ENCODE results near the gene SURF2.
"Not testable (repeated sequence)": the region's sequence is repeated elsewhere in the genome, so short reads cannot be mapped to it uniquely, and the experiment has no call there.

Gene SURF2

DNA sequence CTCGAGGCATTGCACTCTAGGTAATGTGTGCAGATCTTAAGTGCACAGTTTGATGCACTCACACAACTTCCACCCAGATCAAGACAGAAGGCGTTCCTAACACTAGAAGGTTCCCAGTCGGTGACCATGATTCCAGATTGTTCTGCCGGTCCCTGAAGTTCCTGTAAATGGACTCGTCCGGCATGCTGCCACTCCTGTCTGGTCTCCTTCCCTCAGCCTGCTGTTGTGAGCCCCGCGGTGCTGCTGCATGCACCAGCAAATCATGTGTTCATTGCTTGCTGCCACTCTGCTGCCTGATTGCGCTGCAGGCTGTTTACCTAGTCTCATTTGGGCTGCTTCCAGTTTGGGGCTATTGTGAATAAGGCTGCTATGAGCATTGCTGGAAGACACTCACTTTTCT lies 31.3 kb downstream of the SURF2 start:
- DNase-seq (ENCODE audit: extremely low read depth, low read depth) = no peak
- TF ChIP-seq, protein P1, sequence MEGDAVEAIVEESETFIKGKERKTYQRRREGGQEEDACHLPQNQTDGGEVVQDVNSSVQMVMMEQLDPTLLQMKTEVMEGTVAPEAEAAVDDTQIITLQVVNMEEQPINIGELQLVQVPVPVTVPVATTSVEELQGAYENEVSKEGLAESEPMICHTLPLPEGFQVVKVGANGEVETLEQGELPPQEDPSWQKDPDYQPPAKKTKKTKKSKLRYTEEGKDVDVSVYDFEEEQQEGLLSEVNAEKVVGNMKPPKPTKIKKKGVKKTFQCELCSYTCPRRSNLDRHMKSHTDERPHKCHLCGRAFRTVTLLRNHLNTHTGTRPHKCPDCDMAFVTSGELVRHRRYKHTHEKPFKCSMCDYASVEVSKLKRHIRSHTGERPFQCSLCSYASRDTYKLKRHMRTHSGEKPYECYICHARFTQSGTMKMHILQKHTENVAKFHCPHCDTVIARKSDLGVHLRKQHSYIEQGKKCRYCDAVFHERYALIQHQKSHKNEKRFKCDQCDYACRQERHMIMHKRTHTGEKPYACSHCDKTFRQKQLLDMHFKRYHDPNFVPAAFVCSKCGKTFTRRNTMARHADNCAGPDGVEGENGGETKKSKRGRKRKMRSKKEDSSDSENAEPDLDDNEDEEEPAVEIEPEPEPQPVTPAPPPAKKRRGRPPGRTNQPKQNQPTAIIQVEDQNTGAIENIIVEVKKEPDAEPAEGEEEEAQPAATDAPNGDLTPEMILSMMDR (IDR thresholded peaks at IDR 0.05; ENCODE audit: low read depth, low read length) = no peak

DNA sequence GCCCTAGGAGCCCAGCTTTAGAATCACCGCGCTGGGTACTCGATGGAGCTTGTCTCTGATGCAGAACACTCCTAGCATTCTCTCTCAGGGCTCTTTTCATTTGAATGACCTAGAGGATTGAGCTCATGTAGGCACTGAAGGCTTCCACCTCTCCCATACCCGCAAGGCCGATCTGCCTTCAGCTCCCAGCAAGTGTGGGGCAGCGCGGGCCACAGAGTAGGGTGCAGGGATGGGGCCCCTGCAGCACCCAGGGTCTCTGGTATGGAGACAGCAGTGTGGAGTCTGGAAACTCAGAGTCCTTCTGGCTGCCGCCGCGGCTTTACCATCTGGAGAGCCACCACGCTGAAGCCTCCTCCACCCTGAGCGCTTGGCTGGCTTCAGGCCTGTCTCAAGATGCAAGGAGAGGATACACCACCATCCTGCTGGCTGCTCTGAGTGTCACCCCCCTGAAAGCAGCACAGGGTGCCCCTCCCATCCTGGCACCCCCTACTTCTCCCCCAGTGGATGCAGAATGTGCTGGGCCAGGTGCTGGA lies 32.7 kb downstream of the SURF2 start:
- DNase-seq (ENCODE audit: extremely low read depth, low read depth) = no peak
- TF ChIP-seq, protein P1 (IDR thresholded peaks at IDR 0.05; ENCODE audit: low read depth, low read length) = no peak

DNA sequence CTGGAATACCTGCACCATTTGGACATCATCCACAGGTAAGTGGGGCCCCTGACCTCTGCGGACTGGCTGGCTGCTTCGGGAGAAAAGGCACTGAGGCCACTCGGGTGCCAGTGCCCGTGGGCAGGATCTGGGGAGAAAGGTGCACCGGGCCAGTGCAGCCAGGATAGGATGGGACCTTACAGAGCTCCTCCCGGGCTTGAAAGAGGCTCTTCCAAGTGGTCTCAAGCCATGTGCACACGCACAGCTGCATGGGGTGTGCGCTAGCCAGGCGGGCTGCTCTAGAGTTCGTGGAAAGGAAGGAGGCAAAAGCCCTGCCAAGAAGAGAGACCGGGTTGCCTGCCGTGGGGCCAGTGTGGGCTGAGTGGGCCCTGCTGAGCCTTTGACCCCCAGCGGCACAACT lies 33.2 kb downstream of the SURF2 start:
- no peak for DNase-seq (ENCODE audit: extremely low read depth, low read depth)
- TF ChIP-seq, protein P1 (IDR thresholded peaks at IDR 0.05; ENCODE audit: low read depth, low read length) = no peak

DNA sequence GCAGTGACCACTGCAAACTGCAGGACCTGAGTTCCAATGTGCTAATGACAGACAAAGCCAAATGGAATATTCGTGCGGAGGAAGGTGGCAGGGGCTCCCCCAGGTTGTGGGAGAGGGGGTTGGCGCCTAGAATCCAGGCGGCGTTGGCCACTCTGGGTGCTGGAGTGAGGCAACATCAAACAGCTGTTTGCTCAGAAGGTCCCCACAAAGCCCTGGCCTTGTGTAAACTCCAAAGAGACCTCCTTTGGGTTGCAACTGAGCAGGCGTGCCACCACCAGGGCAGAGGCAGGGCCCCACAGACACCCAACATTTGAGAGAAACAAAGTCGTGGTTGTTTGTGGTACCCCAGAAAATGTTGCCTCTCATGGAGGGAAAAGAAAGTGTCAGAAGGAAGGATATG lies 34.4 kb downstream of the SURF2 start:
- TF ChIP-seq, protein P1 (IDR thresholded peaks at IDR 0.05; ENCODE audit: low read depth, low read length) = no peak

DNA sequence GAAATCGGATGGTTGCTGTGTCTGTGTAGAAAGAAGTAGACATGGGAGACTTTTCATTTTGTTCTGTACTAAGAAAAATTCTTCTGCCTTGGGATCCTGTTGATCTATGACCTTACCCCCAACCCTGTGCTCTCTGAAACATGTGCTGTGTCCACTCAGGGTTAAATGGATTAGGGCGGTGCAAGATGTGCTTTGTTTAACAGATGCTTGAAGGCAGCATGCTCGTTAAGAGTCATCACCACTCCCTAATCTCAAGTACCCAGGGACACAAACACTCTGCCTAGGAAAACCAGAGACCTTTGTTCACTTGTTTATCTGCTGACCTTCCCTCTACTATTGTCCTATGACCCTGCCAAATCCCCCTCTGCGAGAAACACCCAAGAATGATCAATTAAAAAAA lies 35.1 kb downstream of the SURF2 start:
- not testable (repeated sequence) for DNase-seq (ENCODE audit: extremely low read depth, low read depth)

More for the DNA sequence above, 34.4 kb downstream of the SURF2 start:
- no peak for DNase-seq (ENCODE audit: extremely low read depth, low read depth)

DNA sequence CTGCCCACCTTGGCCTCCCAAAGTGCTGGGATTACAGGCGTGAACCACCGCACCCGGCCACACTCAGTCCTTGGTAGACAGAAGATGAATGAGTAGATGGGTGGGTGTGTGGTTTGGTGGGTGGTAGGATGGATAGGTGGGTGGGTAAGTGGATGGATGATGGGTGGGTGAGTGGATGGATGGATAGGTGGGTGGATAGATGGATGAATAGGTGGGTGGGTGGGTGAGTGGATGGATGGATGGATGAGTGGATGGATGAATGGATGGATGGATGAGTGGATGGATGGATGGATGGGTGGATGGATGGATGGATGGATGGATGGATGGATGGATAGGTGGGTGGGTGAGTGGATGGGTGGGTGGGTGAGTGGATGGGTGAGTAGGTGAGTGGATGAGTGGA lies 36.0 kb downstream of the SURF2 start:
- DNase-seq (ENCODE audit: extremely low read depth, low read depth) = not testable (repeated sequence)

DNA sequence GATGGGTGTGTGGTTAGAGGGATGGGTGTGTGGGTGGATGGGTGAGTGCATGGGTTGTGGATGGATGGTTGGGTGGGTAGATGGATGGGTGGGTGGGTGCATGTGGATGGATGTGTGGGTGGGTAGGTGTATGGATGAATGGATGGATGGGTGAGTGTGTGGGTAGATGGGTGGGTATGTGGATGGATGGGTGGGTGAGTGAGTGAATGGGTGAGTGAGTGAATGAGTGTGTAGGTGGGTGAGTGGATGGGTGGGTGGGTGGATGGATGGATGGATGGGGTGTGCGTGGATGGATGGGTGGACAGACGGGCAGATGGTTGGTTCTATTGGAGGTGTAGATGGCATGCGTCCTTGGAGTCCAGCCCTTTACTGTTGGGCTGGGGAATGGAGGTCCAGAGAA lies 37.0 kb downstream of the SURF2 start:
- TF ChIP-seq, protein P1 (IDR thresholded peaks at IDR 0.05; ENCODE audit: low read depth, low read length) = no peak
- DNase-seq (ENCODE audit: extremely low read depth, low read depth) = no peak

DNA sequence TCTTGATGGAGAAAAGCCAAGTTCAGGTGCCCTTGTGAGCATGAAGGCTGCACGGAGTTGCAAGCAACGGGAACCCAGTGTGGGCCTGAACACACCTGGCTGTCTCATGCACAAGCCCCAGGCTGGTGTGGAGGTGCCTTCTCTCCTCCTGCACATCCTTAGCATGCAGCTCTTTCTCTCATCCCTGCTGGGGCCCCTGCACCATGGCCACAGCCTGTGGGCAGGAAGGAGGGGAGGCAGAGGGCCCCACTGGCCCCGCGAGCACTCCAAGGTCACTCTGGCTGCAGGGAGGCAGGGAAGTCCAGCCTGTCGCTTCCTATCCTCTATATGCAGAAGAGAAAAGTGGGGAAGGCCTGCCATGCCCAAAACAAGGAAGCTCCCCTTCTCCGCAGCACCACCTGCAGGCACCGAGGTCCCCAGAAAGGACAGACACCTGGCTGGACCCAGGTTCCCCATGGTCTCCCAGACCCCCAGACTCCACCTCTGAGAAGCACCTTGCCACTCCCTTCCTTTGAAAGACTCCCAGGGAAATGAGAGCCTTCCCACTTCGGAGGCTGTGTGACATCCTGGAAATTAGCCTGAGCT lies 38.4 kb downstream of the SURF2 start:
- no peak for DNase-seq (ENCODE audit: extremely low read depth, low read depth)
- TF ChIP-seq, protein P1 (IDR thresholded peaks at IDR 0.05; ENCODE audit: low read depth, low read length) = no peak
